PC-9 (cell line): ENCODE results near the gene MDM4. TPM values are rescaled to one million over a fixed set of nuclear protein-coding genes. Genes with fewer than 3 reads are reported as not detected.

ENCODE experiments used
- BruUV-seq: library from RNA; stranded (reverse); fragments of 400-500 nt; replicated peaks from 2 replicates; lab custom pipeline; 2021; lab: Mats Ljungman, UMichigan
- CTCF ChIA-PET: fragments of 300-600 bp; sonication (Branson Sonifier 250); formaldehyde crosslinking; loops from one replicate; lab custom pipeline; 2022; ENCODE audit warnings: antibody characterized with exemption; lab: Charles Lee
- POLR2A ChIA-PET: fragments of 300-600 bp; sonication (Branson Sonifier 250); formaldehyde crosslinking; loops from one replicate; lab custom pipeline; 2022; ENCODE audit warnings: antibody characterized with exemption; ENCODE audit not compliant: unreplicated experiment; lab: Charles Lee
- DNase-seq, 2 experiments: peaks; one replicate each; pipeline versions ENCODE4 v3.0.0 to v3.0.0-alpha.2; 2015 to 2022; ENCODE audit warnings: mixed read lengths in 1 of 2
- H2AFZ ChIP-seq: fragments of 200-600 bp; sonication (generic); 2 replicates; pipeline ENCODE4 v1.8.1; 2017; ENCODE audit warnings: antibody characterized with exemption
- H3F3A ChIP-seq: fragments of 200-600 bp; sonication (generic); 2 replicates; pipeline ENCODE4 v1.8.1; 2017; ENCODE audit warnings: antibody characterized with exemption, mild to moderate bottlenecking, low read depth; ENCODE audit not compliant: insufficient read depth
- H3K27ac ChIP-seq: fragments of 200-600 bp; sonication (generic); 2 replicates; pipeline ENCODE4 v1.6.1; 2016; ENCODE audit warnings: mixed run types
- H3K27me3 ChIP-seq: fragments of 200-600 bp; sonication (generic); 2 replicates; pipeline ENCODE4 v1.6.1; 2016; ENCODE audit warnings: low read depth, mixed run types; ENCODE audit not compliant: insufficient read depth
- H3K36me3 ChIP-seq: fragments of 200-600 bp; sonication (generic); 2 replicates; pipeline ENCODE4 v1.6.1; 2016; ENCODE audit warnings: low read depth, mixed run types
- H3K4me1 ChIP-seq: fragments of 200-600 bp; sonication (generic); replicated peaks from 2 replicates; pipeline ENCODE4 v1.6.1; 2016; ENCODE audit warnings: mixed run types; ENCODE audit not compliant: insufficient read depth
- H3K4me2 ChIP-seq: fragments of 200-600 bp; sonication (generic); 2 replicates; pipeline ENCODE4 v1.6.1; 2017; ENCODE audit warnings: mixed run types
- H3K4me3 ChIP-seq: fragments of 200-600 bp; sonication (generic); 2 replicates; pipeline ENCODE4 v1.6.1; 2016; ENCODE audit warnings: mixed run types
- H3K79me2 ChIP-seq: fragments of 200-600 bp; sonication (generic); 2 replicates; pipeline ENCODE4 v1.6.1; 2017; ENCODE audit warnings: low read depth, mixed run types
- H3K9me2 ChIP-seq: fragments of 200-600 bp; sonication (generic); 2 replicates; pipeline ENCODE4 v1.8.1; 2017; ENCODE audit warnings: mild to moderate bottlenecking; ENCODE audit not compliant: insufficient read depth
- H3K9me3 ChIP-seq: fragments of 200-600 bp; sonication (generic); 2 replicates; pipeline ENCODE4 v1.8.1; 2016; ENCODE audit warnings: low read depth; ENCODE audit not compliant: insufficient read depth
- H4K20me1 ChIP-seq: fragments of 200-600 bp; sonication (generic); 2 replicates; pipeline ENCODE4 v1.8.1; 2017; ENCODE audit not compliant: insufficient read depth
- CTCF ChIP-seq: fragments of 200-600 bp; sonication (generic); conservative IDR thresholded peaks from 2 replicates; pipeline ENCODE4 v1.6.1; 2017; ENCODE audit warnings: mixed run types, antibody characterized with exemption, mild to moderate bottlenecking, moderate library complexity
- EZH2 ChIP-seq: fragments of 200-600 bp; sonication (generic); IDR thresholded peaks from 2 replicates; pipeline ENCODE4 v1.8.0; 2017; ENCODE audit warnings: antibody characterized with exemption, low read depth
- intact Hi-C: fragments of 100-400 bp; cut with micrococcal nuclease; formaldehyde crosslinking; loops from one replicate; pipeline ENCODE4 v1.10.0; 2022; ENCODE audit not compliant: unreplicated experiment
- total RNA-seq: library from RNA; stranded (reverse); gene quantifications from 2 replicates; pipeline ENCODE4 v1.2.3, GENCODE V29; 2021

Gene MDM4
- total RNA-seq, 1 experiment from 2014 or later: 69.2 TPM

GRCh38 chr1:204524986-204525385, 8.8 kb downstream of the MDM4 start:
- ChIA-PET CTCF (no interaction called here), POLR2A (interaction anchor here (0.6 kb wide), 1 partner anchor 167 kb away, joined by 5 read pairs; no protein-coding TSS in a partner anchor)
- no peaks in the 10 kb centered on the region for H3K27me3 ChIP-seq
- H3K36me3 ChIP-seq: peaks cover 75% of the 10 kb centered on the region
- peaks cover 22% of the 10 kb centered on the region for H3K9me3 ChIP-seq
- H3K4me2 ChIP-seq: no peak overlapping the region
- peaks cover 17% of the 10 kb centered on the region; the same call in 1 of the 2 replicates for H3F3A ChIP-seq
- intact Hi-C loops: no loop called here
- peaks cover 48% of the 10 kb centered on the region for H3K79me2 ChIP-seq
- H3K27ac ChIP-seq: no peak overlapping the region
- no TSS peak for BruUV-seq
- no peak overlapping the region for H2AFZ ChIP-seq
- DNase-seq: no peak
- H3K4me3 ChIP-seq: no peak overlapping the region
- H3K9me2 ChIP-seq: no peaks in the 10 kb centered on the region
- no peaks in the 10 kb centered on the region for H4K20me1 ChIP-seq
- H3K4me1 ChIP-seq: no peaks in the 10 kb centered on the region
- TF ChIP-seq CTCF: no peak
- no peak for TF ChIP-seq EZH2

GRCh38 chr1:204528241-204528640, 12.0 kb downstream of the MDM4 start:
- Histone ChIP-seq H3K27ac (no peak overlapping the region), H3K9me3 (peaks cover 7% of the 10 kb centered on the region; the same call in 1 of the 2 replicates), H3K4me2 (no peak overlapping the region), H3K9me2 (no peaks in the 10 kb centered on the region), H3K4me3 (no peak overlapping the region), H2AFZ (no peak overlapping the region), H4K20me1 (no peaks in the 10 kb centered on the region), H3F3A (peaks cover 11% of the 10 kb centered on the region; the same call in 1 of the 2 replicates), H3K27me3 (no peaks in the 10 kb centered on the region), H3K4me1 (no peaks in the 10 kb centered on the region), H3K36me3 (peaks cover 75% of the 10 kb centered on the region), H3K79me2 (peaks cover 18% of the 10 kb centered on the region)
- TF ChIP-seq CTCF: no peak
- TF ChIP-seq EZH2: no peak
- BruUV-seq: no TSS peak
- no peak for DNase-seq
- CTCF ChIA-PET: interaction anchor here (0.6 kb wide), 1 partner anchor 279 kb away, joined by 10 read pairs; no protein-coding TSS in a partner anchor
- intact Hi-C loops: no loop called here
- POLR2A ChIA-PET: no interaction called here

GRCh38 chr1:204528677-204529076, 12.5 kb downstream of the MDM4 start:
- no TSS peak for BruUV-seq
- Histone ChIP-seq H3K79me2 (peaks cover 16% of the 10 kb centered on the region), H2AFZ (no peak overlapping the region), H3K27me3 (no peaks in the 10 kb centered on the region), H3K9me2 (no peaks in the 10 kb centered on the region), H3K36me3 (peaks cover 72% of the 10 kb centered on the region), H3F3A (peaks cover 9% of the 10 kb centered on the region; the same call in 1 of the 2 replicates), H4K20me1 (no peaks in the 10 kb centered on the region), H3K4me2 (no peak overlapping the region), H3K4me3 (no peak overlapping the region), H3K27ac (no peak overlapping the region), H3K4me1 (no peaks in the 10 kb centered on the region), H3K9me3 (peaks cover 3% of the 10 kb centered on the region; the same call in 1 of the 2 replicates)
- ChIA-PET CTCF (no interaction called here), POLR2A (no interaction called here)
- intact Hi-C loops: no loop called here
- no peak for DNase-seq
- TF ChIP-seq EZH2 (no peak), CTCF (no peak)
